A549 (cell line): Measurements from ENCODE around the gene RRP8.

Source experiments
- CHD4 ChIP-seq: fragments of 200-600 bp; sonication (generic); IDR thresholded peaks from 2 replicates; pipeline ENCODE4 v1.6.1; 2016; ENCODE audit warnings: antibody characterized with exemption, mild to moderate bottlenecking, borderline replicate concordance
- EP300 ChIP-seq, 2 experiments: fragments of >200 bp; sonication (Bioruptor Twin); formaldehyde crosslinking; IDR thresholded peaks; 2 replicates in 1 of 2; 3 replicates in 1 of 2; pipeline ENCODE4 v1.6.1; 2016 to 2017
- JUN ChIP-seq, 2 experiments: fragments of >200 bp; sonication (Bioruptor Twin); formaldehyde crosslinking; IDR thresholded peaks; 2 replicates in 1 of 2; 3 replicates in 1 of 2; pipeline ENCODE4 v1.6.1; 2016 to 2017
- NR3C1 ChIP-seq: fragments of >200 bp; sonication (Bioruptor Twin); formaldehyde crosslinking; IDR thresholded peaks from 3 replicates; pipeline ENCODE4 v1.6.1; 2017
- RFX5 ChIP-seq: fragments of 450-650 bp; IDR thresholded peaks from 2 replicates; pipeline ENCODE4 v1.7.1; 2014; ENCODE audit warnings: antibody characterized with exemption, mild to moderate bottlenecking, moderate library complexity
- TF ChIP-seq, protein P1 (sequence below): fragments of >200 bp; sonication (Bioruptor Twin); formaldehyde crosslinking; IDR thresholded peaks from 3 replicates; pipeline ENCODE4 v1.5.1; 2016

DNA sequence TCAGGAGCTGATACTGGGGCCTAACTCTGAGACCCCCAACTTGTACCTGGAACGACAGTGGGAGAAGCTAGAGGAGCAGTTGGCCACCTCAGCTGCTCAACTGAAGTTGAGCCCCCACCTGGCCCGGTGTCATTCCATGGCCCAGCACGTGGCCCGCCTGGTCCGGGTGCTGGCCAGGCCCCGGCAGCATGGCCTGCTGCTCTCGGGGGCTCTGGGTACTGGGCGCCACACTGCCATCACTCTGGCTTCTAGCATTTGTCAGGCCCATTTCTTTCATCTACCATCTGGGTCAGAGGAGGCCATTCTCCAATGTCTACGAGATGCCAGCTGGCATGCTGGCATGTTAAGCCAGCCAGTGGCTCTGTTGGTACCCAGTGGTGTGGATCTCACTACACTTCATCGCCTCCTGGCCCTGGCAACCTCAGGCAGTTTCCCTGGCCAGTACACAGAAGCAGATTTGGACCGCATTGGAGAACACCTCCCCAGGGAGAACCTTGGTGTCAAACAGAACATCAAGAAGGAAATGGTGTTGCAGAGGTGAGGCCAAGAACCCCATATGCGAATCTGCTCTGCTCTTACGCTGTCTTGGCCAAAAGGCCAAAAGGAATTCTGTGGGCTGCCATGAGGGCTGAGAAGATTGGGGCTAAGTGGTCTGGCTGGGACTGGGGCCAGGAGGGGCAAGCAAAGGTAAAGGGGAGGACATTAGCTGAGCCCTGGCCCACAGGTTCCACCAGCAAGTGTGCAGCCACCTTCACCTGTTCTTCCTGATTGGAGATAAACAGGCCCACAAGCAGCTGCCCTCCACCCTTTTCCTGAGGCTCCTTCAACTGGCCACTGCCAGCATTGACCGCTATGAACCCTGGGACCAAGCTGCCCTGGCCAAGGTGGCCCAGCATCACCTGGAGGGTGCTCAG is 45.4 kb downstream of the RRP8 start:
- TF ChIP-seq, protein P1, sequence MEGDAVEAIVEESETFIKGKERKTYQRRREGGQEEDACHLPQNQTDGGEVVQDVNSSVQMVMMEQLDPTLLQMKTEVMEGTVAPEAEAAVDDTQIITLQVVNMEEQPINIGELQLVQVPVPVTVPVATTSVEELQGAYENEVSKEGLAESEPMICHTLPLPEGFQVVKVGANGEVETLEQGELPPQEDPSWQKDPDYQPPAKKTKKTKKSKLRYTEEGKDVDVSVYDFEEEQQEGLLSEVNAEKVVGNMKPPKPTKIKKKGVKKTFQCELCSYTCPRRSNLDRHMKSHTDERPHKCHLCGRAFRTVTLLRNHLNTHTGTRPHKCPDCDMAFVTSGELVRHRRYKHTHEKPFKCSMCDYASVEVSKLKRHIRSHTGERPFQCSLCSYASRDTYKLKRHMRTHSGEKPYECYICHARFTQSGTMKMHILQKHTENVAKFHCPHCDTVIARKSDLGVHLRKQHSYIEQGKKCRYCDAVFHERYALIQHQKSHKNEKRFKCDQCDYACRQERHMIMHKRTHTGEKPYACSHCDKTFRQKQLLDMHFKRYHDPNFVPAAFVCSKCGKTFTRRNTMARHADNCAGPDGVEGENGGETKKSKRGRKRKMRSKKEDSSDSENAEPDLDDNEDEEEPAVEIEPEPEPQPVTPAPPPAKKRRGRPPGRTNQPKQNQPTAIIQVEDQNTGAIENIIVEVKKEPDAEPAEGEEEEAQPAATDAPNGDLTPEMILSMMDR, result no peak
- TF ChIP-seq EP300 (IDR thresholded peaks at IDR 0.05), result no peak
- no peak for TF ChIP-seq JUN (IDR thresholded peaks at IDR 0.05)
- TF ChIP-seq CHD4, result no peak
- TF ChIP-seq NR3C1, result no peak
- TF ChIP-seq RFX5, result no peak
